C4-2B (cell line): ENCODE results near the gene PXN.

ENCODE experiments used
- H3K27ac ChIP-seq: fragments of 450-650 bp; 2 replicates; pipeline ENCODE4 v1.5.1; 2017
- CTCF ChIP-seq: fragments of 450-650 bp; conservative IDR thresholded peaks from 2 replicates; pipeline ENCODE4 v1.5.1; 2017; ENCODE audit warnings: mild to moderate bottlenecking
- ZFX ChIP-seq: fragments of 450-650 bp; IDR thresholded peaks from 2 replicates; pipeline ENCODE4 v1.6.1; 2017

The PXN gene

GRCh38 chr12:120234643-120235368 is 30.7 kb downstream of the PXN start:
- TF ChIP-seq CTCF (peak; percentile 49), ZFX (no peak)
- H3K27ac ChIP-seq = peak overlapping the region; percentile 78

DNA sequence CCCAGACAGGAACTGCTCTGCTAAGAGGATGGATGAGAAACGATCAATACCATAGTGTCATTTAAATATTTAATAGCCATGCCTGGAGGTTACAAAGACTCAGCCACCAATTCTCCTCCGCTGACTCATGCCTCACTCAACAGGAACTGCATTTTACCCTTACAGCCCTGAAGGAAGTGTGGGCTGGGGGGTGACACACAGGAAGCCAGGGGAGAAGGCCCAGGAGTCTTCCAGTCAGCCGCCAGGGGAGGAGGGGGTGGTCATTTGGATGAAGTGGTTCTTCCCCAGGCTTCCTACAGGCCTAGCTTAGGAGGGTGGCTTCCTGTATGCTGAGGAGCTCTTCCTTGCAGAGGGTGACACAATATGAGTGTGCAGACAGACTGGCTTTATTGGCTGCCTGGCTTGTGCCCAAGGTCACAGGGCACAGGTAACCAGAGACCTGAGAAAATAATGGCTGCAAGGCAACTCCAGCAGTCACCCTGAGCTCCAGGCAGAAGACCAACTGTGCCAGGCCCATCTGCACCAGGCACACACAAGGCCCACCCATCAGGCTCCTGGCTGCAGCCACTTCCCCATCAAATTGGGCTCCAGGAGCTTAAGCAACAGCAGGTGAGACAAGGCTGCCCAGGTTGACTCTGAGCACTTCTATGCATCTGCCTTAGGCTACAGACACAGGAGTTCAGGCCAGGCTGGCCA is 34.1 kb downstream of the PXN start:
- H3K27ac ChIP-seq = peak overlapping the region; percentile 78
- TF ChIP-seq ZFX = no peak
- TF ChIP-seq CTCF = no peak

DNA sequence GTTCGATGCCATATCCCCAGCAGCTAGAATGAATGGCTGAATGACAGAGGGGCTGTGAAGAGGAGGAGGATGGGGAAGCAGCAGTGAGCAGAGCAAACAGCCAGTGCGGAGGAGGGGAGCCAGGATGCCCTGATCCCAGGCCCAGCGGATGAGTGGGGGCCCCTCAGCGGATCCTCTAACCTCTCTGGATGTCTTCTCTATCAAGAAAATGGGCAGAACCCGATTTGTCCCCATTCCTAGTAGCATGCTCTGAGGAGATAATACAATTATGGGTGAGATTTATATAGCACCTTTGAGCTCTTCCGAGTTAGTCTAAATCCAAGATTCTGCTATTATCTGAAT is 34.6 kb downstream of the PXN start:
- H3K27ac ChIP-seq = peak overlapping the region; percentile 78
- TF ChIP-seq CTCF = no peak
- no peak for TF ChIP-seq ZFX

DNA sequence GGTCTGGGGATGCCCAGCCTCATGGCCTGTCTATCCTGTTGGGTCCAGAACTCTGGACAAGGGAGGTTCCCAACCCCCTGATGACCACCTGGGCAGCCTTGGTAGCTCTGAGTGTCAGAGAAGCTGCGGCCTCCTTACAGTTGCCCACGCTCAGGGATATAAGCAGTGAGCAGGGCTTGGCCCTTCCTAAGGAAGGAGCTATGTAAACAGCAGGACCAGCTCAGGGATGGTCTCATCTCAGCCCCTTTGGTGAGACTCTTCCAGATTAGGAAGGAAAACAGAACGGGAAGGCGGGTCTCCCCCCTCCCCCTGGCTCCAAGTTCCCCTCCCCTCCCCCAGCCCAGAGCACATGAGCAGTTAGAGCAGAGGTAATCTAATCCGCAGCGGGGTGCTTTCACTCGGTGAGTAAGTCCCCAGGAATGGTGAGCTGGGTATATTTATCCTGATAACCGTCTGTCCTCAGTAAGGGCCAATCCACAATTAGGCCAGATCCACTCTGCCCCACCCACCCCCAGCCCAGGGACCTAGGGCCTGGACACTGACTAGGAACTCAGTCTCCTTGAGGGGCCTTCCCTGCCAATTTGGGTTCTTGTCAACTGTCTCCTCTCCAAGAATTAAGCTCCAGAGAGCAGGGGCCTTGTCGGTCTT is 35.1 kb downstream of the PXN start:
- peak overlapping the region; percentile 78 for H3K27ac ChIP-seq
- no peak for TF ChIP-seq CTCF
- TF ChIP-seq ZFX = no peak

DNA sequence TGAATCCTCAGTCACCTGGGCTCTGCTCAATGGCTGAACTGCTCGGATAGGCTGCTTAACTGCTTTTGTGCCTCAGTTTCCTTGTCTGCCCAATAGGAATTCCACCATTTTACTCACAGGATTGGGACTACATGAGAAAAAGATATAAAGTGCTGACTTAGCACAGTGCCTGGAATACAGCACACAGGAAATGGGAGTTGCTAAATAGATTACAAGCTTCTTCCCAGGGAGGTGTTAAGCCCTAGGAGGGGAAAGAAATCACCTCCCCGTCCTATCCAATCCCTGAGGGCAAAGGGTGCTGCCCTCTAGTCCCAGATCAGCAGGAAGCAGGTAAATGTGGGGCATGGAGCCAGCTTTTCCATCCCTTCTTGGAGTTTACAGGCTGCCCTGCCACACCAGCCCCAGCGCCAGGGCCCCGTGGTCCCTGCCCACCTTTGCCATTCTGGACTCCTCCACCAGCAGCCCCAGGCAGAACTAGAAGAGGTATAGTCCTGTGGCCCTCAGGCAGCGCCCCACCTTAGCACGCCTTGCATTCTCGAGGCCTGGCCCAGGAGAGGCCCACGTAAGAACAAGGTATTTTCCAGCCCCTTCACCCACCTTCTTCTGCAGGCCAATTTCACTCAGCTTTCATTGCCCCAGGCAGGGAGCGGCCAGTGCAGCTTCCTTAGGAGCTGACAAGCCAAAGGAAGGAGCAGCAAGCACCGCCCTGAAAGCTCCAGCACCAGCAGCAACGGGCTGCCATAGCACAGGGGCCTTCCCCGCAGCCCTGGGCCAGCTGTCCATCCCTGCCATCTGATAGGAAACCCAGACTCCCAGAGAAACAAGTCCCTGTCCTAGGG is 35.8 kb downstream of the PXN start:
- TF ChIP-seq ZFX (no peak), CTCF (no peak)
- peak overlapping the region; percentile 78 for H3K27ac ChIP-seq

GRCh38 chr12:120229071-120229486 is 36.5 kb downstream of the PXN start:
- H3K27ac ChIP-seq = peak overlapping the region; percentile 78
- TF ChIP-seq ZFX (no peak), CTCF (no peak)
